Measurements from ENCODE around the gene CWC15. TPM values are rescaled to one million over a fixed set of nuclear protein-coding genes. Genes with fewer than 3 reads are reported as not detected.
A peak's percentile ranks its signal among the peaks of the same experiment; 100 is the strongest.
"Not testable (repeated sequence)": the region's sequence is repeated elsewhere in the genome, so short reads cannot be mapped to it uniquely, and the experiment has no call there.

Gene CWC15
- total RNA-seq: 48.0 and 52.9 TPM in 2 replicates

DNA sequence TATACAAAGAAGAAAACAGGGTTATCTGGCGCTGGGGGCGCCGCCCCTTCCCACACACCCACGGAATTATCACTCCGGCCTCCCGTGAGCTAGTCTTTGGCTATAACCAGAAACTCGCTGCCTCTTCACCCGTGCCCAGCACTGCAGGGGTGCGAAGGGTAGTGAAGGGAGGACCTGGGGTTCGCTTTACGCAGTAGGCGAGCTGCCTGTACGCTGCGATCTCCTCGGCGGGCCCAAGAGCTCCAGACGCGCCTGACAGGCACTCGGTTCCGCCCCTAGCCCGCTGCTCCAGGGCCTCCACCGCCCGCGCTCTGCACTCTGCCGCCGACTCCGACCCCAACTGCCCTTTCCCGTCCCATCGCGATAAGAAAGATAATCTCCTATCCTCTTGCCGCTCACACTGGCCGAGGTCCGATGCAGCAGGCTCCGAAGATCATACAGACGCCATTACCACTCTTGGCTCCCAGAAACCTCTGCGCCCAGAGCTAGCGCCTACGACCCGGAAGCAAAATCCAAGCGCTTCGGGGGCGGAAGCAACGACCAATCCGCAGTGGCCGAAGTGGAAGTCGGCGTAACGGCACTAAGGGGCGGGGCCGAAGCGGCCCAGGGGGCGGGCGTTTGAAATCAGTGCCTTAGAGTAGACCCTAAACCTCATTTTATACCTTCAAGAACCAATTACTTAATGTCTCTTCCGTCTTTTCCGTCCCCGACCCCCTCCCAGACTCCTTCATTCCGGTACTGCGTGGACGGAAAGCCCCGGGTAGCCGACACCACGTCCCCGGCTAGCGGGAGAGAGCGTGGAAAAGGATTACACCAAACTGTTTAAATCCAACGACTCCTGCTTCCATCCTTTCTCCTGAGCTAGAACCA is at the start of gene CWC15, which contains the start of gene KDM4D:
Gene CWC15 (minus strand): TSS at position 458 of the 870 bp plus-strand sequence. CDS start 1,371 bp downstream, outside the sequence.
Gene KDM4D (plus strand): TSS at position 611 of the 870 bp plus-strand sequence. CDS start 23,664 bp downstream, outside the sequence.
- peak; percentile 68 for DNase-seq (ENCODE audit: extremely low read depth, low read depth, low spot score)

DNA sequence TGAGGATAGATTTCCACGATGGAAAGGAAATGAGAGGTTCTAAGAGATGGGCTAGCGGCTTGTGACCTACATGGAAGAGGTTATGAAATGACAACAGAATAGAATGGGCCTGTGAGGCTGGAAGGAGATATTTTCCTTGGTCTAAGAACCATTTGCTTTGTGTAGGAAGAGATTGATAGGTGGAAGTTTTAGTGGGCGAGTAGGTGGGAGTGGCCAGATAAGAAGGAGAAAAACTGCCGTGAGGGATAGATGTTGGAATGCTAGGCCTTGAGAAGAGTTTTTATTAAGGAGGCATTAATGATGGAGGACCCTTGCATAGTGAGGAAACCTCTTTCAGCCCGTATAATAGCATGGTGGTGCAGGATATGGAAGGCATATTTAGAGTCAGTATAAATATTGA is 48.1 kb upstream of the CWC15 start:
- DNase-seq (ENCODE audit: extremely low read depth, low read depth, low spot score): not testable (repeated sequence)

DNA sequence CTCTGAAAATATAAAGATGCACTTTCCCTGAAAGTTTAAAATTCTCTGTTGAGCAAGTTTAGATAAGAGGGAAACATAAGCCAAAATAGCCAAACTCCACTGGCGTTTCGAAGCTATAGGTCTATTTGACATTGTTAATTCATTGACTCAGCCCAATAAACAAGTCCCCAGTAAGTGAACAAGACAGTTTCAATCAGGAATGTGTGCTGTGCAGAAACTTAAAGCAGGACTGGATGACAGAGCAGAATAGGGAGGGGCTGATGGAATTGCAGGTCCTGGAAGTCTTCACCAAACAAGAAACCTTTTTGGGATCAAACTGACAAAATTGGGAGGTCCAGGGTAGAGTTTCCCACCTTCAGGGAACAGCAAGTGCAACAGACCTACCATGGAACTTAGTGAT is 42.8 kb upstream of the CWC15 start:
- no peak for DNase-seq (ENCODE audit: extremely low read depth, low read depth, low spot score)

DNA sequence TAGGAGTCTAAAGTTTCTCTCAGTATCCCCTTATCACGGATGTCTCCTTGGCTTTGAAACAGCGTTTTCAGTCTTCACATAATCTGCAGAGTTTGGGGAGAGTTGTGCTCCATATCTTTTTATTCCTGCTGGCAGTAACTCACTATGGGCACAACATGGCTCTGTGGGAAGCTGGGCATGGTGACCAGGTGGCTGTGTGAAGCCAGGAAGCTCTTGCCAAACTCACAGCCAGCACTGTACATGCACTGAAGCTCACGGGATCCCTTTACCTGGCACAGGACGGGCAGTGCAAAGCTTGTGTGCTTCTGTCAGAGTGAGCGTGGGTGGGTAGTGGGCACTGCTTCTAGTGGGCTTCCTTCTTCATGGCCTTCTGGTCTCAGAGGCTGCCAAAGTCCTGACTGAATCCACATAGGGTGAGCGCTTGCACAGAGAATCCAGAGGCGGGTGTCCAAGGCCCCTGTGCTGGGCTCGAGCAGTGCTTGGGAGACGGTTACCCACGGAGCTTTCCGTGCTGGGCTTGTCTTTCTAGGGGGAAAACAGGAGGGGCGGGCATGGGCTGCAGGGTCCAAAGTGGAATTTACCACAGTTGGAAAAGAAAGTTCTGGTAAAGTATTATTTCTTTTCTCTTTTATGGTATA is 40.9 kb upstream of the CWC15 start:
- DNase-seq (ENCODE audit: extremely low read depth, low read depth, low spot score): no peak

DNA sequence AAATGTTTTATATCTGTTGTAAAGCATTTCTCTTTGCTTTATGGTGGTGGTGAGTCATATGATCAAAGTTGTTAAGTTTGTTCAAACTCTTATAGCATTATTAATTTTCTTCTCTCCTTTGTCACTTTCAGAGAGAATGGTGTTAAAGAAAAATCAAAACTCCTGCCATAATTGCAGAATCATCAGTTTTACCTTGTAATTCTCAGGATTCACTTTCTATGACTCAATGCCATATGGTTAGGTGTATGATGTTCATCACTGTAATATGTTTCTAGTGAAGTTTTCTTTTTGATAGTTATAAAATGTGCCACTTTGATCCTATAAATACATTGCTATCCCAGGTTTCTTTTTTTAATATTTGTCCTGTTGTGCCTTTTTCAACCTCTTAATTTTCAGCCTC is 38.0 kb upstream of the CWC15 start:
- DNase-seq (ENCODE audit: extremely low read depth, low read depth, low spot score): no peak

DNA sequence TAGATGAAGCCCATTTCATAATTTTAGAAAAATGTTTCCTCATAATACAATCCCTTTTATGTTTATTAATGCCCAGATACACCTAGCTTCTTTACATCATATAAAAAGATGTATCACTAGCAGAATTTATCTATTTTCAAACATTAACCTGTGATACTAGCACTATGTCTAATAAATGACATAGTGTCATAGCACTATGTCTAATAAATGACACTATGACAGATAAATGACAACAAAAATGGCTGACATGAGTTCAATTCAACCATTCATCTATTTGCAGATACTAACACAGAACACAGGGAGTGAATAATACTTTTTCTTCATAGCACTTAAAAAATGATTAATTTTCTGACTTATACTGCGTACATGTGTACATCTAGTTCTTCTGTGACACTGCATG is 32.3 kb upstream of the CWC15 start:
- DNase-seq (ENCODE audit: extremely low read depth, low read depth, low spot score): no peak

DNA sequence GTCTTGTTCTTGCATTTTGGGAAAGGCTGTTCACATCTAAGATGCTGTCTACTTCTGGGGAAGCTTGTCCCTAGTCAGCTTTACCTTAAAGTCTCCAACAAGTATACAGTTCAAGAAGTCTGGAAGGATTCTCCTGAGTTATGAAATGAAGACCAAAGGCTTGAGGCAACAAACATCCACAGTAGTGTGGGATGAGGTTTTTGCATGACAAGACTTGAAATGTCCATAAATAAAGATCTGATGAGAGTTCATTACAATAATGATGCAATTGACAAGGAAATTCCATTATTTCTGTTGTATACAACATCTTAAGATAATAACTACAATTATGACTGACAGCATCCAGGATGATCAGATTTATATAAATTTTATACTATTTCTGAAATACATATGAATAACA is 30.4 kb upstream of the CWC15 start:
- no peak for DNase-seq (ENCODE audit: extremely low read depth, low read depth, low spot score)

DNA sequence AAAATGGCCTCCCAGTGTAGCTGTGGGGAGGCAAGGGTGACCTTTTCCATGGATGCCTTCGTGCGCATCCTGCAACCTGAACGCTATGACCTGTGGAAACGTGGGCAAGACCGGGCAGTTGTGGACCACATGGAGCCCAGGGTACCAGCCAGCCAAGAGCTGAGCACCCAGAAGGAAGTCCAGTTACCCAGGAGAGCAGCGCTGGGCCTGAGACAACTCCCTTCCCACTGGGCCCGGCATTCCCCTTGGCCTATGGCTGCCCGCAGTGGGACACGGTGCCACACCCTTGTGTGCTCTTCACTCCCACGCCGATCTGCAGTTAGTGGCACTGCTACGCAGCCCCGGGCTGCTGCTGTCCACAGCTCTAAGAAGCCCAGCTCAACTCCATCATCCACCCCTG is 24.9 kb upstream of the CWC15 start:
- DNase-seq (ENCODE audit: extremely low read depth, low read depth, low spot score): no peak

DNA sequence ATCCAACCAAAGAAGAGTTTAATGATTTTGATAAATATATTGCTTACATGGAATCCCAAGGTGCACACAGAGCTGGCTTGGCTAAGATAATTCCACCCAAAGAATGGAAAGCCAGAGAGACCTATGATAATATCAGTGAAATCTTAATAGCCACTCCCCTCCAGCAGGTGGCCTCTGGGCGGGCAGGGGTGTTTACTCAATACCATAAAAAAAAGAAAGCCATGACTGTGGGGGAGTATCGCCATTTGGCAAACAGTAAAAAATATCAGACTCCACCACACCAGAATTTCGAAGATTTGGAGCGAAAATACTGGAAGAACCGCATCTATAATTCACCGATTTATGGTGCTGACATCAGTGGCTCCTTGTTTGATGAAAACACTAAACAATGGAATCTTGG is 24.1 kb upstream of the CWC15 start:
- no peak for DNase-seq (ENCODE audit: extremely low read depth, low read depth, low spot score)

DNA sequence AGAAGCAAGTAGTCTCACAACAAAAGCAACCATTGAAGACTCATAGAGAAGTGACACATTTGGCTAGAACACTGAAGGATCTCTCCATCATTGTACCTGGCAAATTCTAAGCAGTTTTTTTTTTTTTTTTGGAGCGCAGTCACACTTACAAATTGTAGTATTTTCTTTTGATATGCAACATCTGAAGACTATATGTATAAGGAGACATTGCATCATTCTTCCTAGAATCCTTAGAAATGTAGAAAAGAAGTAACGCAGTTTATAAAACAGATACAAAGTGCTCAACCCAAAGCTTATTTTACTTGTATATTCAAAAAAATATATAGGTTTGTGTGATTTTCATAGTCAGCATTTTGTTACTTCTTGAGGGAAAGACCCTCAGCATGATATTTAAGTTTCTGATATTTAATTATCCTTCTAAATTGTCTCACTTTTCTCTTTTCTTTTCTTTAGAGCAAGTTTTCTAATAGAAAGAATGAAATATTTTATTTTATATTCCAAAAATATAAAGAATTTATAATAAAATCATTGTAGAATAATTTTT is 20.1 kb upstream of the CWC15 start:
- DNase-seq (ENCODE audit: extremely low read depth, low read depth, low spot score): no peak

DNA sequence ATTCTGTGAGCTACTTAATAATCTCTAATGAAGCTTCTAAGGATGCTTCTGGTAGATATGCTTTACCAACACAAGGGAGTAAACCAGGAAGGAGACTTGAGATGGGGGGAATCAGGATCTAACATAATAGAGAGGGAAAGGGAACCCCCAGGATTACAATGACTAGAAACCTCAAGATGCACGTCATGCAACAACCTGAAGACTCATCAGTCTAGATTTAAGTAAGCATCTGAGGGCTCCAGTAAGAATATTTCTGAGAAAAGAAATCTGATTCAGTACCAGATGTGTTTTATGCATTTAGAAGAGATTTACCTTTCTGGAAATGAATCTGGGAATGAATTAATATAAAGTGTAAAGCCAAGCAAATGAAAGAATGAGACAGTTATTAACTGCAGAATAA is 15.4 kb upstream of the CWC15 start:
- DNase-seq (ENCODE audit: extremely low read depth, low read depth, low spot score): no peak

DNA sequence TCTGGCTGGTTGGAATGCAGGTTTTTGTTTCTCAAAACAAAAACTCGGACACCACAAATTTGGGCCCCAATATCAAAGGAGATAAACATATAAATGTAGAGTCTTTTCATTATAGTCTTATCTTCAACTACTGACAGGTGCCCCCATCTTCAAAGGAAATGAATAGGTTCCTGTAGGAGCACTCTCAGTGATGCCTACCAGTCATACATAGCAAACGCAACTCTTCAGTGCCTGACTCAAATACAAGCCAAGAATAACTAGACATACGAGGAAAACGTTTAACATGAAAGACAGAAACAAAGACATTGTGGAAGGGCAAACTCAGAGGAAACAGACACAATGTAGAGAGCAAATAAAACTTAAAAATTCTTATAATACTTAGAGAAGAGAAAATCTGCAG is 14.0 kb upstream of the CWC15 start:
- no peak for DNase-seq (ENCODE audit: extremely low read depth, low read depth, low spot score)

DNA sequence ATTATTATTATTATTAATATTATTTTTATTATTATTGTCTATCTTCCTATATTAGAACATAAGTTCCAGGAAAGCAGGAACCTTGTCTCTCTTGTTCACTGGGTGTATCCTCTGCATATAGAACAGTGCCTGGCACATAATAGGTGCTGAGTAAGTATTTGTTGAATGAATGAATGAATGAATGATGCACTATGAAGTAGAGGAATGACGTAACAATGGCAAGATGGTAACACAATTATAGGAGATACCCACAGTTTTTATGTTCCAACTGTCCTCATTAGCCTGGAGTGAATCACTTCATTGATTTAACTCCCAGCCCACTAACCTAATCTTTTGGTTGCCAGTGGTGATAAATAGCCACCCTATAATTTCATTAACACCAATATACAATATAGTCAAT is 2.2 kb upstream of the CWC15 start:
- no peak for DNase-seq (ENCODE audit: extremely low read depth, low read depth, low spot score)

DNA sequence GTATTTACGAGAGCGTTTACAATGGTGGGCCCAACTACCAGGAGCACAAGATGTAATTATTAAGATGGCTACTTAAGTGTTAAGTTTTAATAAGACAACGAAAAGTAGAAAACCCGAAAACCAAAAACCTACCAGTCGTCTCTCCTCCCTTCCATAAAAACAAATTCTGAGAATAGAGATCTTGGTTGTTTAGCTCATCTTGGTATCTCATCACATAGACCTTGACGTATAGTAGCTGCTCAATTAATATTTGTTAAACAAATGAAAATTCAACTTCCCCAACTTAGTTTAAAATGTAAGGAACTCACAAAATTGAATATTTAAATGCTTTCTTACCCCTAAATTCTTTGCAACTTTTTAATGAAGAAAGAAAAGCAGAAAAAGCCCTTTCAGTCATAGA is 822 bp upstream of the CWC15 start:
- no peak for DNase-seq (ENCODE audit: extremely low read depth, low read depth, low spot score)

DNA sequence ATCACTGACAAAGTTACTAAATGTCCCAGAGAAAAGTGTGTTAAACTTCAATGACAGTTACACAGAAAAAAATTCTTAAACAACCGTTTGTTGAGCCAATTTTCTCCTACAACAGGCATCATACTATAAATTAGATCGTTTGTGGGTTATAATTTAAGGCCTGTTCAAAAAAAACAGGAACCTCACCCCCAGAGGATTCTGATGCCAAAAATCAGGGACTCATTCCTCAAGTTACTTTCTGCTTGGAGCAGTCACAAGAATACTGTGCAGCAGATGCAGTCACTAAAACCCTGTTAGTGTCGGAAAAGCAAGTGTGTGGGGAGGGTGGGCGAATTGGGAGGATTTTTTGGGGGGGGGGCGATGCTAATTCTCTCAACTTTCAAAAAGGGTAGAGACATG is 657 bp downstream of the CWC15 start:
- DNase-seq (ENCODE audit: extremely low read depth, low read depth, low spot score): no peak

DNA sequence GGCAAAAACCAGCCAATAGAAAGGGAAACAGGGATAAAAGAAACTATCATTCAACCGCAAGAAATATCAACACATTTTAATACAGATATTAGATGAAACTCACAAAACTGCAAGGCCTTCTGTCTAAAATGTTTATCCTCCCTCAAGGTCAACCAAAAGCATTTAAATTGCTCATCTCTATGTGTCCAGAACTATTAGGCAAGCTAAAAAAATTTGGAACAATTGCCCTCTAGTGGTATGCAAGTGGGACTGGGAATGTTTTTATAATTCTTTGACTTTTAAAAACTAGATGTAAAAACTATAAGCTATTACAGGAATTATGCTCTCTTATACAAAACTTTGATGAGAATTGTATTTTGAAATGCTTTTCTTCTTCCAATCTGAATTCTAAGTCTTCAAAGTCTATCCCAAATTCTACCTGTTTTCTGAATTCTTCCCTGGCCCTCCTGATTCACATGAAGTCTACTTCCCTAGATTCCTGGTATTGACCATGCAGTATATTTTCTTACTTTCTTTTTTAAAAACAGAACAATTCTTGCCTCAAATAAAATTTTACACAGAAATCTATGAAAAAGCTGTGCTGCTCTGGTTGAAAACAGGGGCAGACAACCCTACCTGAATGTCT is 4.9 kb downstream of the CWC15 start:
- DNase-seq (ENCODE audit: extremely low read depth, low read depth, low spot score): no peak

DNA sequence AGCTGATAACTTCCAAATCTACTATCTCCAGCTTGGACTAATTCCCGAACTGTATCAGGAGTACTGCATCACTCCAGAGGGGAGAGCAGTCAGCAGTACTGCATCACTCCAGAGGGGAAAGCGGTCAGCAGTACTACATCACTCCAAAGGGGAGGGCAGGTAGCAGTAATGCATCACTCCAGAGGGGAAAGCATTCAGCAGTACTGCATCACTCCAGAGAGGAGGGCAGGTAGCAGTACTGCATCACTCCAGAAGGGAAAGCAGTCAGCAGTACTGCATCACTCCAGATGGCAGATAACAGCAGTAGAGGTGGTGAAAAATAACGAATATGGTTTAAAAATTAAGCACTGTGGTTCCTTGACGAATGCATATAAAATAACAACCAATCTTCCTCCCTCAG is 8.4 kb downstream of the CWC15 start:
- no peak for DNase-seq (ENCODE audit: extremely low read depth, low read depth, low spot score)

DNA sequence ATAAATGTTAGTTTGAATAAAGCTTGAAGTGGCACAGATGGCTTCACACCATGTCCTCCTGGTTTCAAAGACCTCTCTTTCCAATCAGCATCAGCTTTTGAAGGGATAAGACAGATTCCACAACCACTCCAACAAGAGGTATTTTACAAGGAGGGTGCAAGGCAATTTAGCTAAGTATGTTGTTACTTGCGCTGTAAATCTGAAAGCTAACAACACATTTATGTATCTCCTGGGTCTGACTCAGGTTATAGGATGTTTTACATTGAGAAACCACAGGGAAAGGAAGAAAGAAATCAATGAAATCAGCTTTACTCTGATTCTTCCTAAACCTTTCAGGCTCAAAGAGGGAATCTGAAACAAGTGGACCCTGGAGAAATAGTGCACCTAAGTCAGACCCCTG is 12.1 kb downstream of the CWC15 start:
- no peak for DNase-seq (ENCODE audit: extremely low read depth, low read depth, low spot score)

DNA sequence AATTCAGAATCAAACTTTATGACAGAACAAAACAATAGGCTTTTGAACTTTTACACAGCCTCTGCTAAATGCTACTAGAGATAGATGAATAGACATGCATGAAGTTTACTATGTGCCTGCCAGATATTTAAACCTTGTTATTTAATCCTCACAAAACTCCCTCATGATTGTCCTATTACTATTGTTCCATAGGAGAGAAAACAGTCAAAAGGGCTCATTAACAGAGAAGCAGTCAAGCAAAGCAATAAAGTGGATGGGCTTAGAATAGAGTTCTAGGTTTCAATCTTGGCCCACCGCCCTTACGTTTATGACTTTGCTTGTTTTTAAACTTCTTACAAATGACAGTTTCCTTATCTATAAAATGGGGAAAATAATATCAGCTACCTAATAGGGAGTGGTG is 12.9 kb downstream of the CWC15 start:
- no peak for DNase-seq (ENCODE audit: extremely low read depth, low read depth, low spot score)

DNA sequence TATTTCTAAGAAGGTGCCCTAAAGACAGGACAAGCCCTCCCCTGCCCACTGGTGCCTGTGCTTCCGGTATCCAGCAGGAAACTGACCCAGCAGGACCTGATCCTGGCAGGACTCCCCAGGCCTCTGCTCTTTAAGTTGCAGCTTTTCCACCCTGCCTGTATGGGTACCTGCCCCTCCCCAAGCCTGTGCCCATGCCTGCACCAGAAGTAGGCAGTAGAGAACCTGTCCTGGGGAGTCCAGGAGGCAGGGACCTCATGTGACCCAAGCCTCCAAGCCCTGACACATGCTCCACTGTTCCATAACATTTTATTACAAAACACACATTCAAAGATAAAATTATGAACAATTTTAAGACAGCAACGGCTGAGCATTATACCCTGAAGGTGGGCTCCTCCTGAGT is 14.2 kb downstream of the CWC15 start:
- DNase-seq (ENCODE audit: extremely low read depth, low read depth, low spot score): no peak

DNA sequence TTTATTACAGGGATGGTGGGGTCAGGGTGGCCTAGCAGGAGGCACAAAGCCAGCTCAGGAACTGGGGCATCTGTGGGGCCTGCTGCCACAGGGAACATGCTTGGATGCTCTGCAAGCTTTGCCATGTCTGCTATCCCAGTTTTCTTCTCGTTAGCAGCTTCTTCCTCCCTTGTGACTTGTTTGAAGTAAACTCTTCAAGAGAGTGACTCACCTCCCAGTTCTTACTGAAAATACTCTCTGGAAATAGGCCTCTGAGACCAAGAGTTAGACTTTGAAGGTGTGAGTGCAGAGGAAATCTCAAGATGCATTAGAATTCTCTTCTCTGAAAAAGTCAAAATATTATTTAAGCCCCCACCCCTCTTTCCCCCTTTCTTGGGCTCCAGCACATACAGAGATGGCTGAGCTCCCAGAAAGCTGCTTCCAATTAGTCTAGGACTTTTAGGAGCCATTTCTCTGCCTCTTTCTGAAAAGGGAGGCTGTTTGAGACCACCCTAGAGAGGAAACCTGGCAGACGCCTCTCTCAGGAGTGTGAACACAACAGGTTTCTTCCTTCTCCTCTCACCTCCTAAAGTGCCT is 15.1 kb downstream of the CWC15 start:
- no peak for DNase-seq (ENCODE audit: extremely low read depth, low read depth, low spot score)

Measured in glomerular endothelial cell (primary cell).